Measurements from ENCODE around the gene ACTR1B. TPM values are rescaled to one million over a fixed set of nuclear protein-coding genes. Genes with fewer than 3 reads are reported as not detected.
"Not testable (repeated sequence)": the region's sequence is repeated elsewhere in the genome, so short reads cannot be mapped to it uniquely, and the experiment has no call there.

The ACTR1B gene
- total RNA-seq, 1 donor from 2014 or later, result 56.6 TPM

- Mint-ChIP-seq H3K27me3 (ENCODE audit: unreplicated experiment) (no peaks in the 10 kb centered on the region), H3K4me1 (ENCODE audit: unreplicated experiment) (peaks cover 12% of the 10 kb centered on the region), H3K9me3 (ENCODE audit: unreplicated experiment) (no peaks in the 10 kb centered on the region), H3K4me3 (ENCODE audit: unreplicated experiment) (no peak overlapping the region), H3K27ac (ENCODE audit: unreplicated experiment) (no peak overlapping the region), H3K36me3 (ENCODE audit: unreplicated experiment) (no peaks in the 10 kb centered on the region)
- no peak for DNase-seq (ENCODE audit: extremely low spot score, unreplicated experiment)
- TF ChIP-seq CTCF (IDR thresholded peaks at IDR 0.05), result no peak
These were observed 45.9 kb downstream of the ACTR1B start for GRCh38 chr2:97617911-97618310.

DNA sequence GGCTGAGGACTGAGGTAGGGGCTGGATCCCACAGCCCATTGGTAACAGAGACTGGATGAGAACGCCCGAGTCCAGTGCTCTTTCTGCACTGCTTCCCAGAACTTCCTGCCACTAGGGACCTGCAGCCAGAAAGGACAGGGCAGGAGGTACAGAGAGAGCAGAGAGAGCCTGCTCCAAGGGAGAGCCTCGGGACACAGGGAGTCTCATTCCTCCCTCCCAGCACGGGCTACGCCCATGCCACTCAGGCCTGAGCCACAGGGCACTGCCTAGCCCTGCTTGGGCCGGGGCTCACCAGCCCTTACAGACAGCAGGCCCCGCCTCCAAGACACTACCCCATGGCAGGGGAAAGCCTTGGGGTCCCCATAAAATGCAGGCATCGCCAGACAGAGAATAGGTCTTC is 48.1 kb downstream of the ACTR1B start:
- not testable (repeated sequence) for H3K27me3 Mint-ChIP-seq (ENCODE audit: unreplicated experiment); H3K4me3 Mint-ChIP-seq (ENCODE audit: unreplicated experiment); H3K9me3 Mint-ChIP-seq (ENCODE audit: unreplicated experiment); DNase-seq (ENCODE audit: extremely low spot score, unreplicated experiment); H3K27ac Mint-ChIP-seq (ENCODE audit: unreplicated experiment); H3K36me3 Mint-ChIP-seq (ENCODE audit: unreplicated experiment)
- peaks cover 12% of the 10 kb centered on the region for H3K4me1 Mint-ChIP-seq (ENCODE audit: unreplicated experiment)

DNA sequence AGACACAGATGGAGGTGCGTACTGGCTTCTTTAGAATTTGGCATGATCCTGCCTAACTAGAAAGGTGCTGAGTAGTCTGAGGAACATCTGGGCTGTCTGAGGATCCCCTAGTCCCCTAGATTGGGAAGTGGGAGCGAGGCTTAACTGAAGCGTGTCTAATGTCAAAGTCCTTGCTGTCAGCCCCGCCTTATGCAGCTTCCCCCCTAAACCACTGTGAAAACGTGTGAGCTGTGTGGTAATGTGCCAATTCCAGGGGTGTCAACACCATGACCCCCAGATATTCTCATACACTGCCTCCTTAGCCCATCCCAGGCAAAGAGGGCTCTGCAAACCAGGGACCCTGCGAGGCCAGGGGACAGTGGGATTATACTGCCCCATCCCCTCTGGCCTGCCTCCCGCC is 51.9 kb downstream of the ACTR1B start:
- H3K4me3 Mint-ChIP-seq (ENCODE audit: unreplicated experiment); H3K27ac Mint-ChIP-seq (ENCODE audit: unreplicated experiment); H3K4me1 Mint-ChIP-seq (ENCODE audit: unreplicated experiment); H3K9me3 Mint-ChIP-seq (ENCODE audit: unreplicated experiment); DNase-seq (ENCODE audit: extremely low spot score, unreplicated experiment); H3K27me3 Mint-ChIP-seq (ENCODE audit: unreplicated experiment); H3K36me3 Mint-ChIP-seq (ENCODE audit: unreplicated experiment): not testable (repeated sequence)

DNA sequence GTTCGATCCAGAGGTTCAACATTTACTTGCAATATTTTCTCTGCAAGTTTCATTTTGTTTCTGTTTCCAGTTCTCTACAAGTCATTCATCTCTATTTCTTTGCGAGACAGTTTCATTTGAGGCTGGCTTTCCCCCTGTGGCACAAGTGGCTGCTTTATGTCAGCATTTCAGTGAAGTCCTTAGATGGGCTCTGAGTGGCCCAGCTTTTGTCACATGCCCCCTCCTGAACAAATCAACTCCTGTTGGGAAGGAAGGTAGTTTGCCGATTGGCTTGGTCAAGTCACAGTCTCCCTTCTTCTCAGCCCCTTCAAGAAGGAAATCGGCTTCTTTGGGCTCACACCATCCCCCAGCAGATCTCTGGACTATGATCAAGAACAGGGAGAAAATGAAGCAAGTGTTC is 55.1 kb downstream of the ACTR1B start:
- not testable (repeated sequence) for H3K4me1 Mint-ChIP-seq (ENCODE audit: unreplicated experiment); DNase-seq (ENCODE audit: extremely low spot score, unreplicated experiment); H3K9me3 Mint-ChIP-seq (ENCODE audit: unreplicated experiment); H3K4me3 Mint-ChIP-seq (ENCODE audit: unreplicated experiment); H3K27me3 Mint-ChIP-seq (ENCODE audit: unreplicated experiment); H3K27ac Mint-ChIP-seq (ENCODE audit: unreplicated experiment); H3K36me3 Mint-ChIP-seq (ENCODE audit: unreplicated experiment)

Other genes starting within 250 kb of the ACTR1B start
- 31.8 and 37.3 TPM in 2 replicates for gene ANKRD36B, start 74.2 kb downstream of the ACTR1B start, total RNA-seq
- gene COX5B, start 18.0 kb downstream of the ACTR1B start, total RNA-seq, result 185 and 191 TPM in 2 replicates
- 13.7 and 15.0 TPM in 2 replicates for gene C2orf92, start 5.7 kb upstream of the ACTR1B start, total RNA-seq
- gene ZAP70, start 49.5 kb upstream of the ACTR1B start, total RNA-seq, result 0.44 and 1.1 TPM in 2 replicates